Sigmoid colon (tissue), 7 donors: ENCODE data around the gene CD163. TPM values are rescaled to one million over a fixed set of nuclear protein-coding genes. Genes with fewer than 3 reads are reported as not detected.

ENCODE experiments used
- DNase-seq: peaks from one replicate; pipeline ENCODE4 v3.0.0-alpha.2; 2019
- H3K27ac ChIP-seq, 4 donors: fragments of 200-600 bp; sonication (generic); one replicate each; pipeline ENCODE4 v1.5.1; 2016 to 2019; ENCODE audit warnings: mild to moderate bottlenecking in 1 of 4
- H3K27me3 ChIP-seq, 3 donors: fragments of 200-600 bp; sonication (generic); one replicate each; pipeline ENCODE4 v1.5.1; 2019; ENCODE audit warnings: mild to moderate bottlenecking in 1 of 3
- H3K36me3 ChIP-seq, 4 donors: fragments of 200-600 bp; sonication (generic); one replicate each; pipeline ENCODE4 v1.5.1; 2016 to 2019
- H3K4me1 ChIP-seq, 4 donors: fragments of 200-600 bp; sonication (generic); one replicate each; pipeline ENCODE4 v1.5.1; 2017 to 2019
- H3K4me3 ChIP-seq, 4 donors: fragments of 200-600 bp; sonication (generic); one replicate each; pipeline ENCODE4 v1.5.1; 2017 to 2019; ENCODE audit warnings: mild to moderate bottlenecking in 2 of 4, moderate library complexity in 1 of 4
- H3K9me3 ChIP-seq, 4 donors: fragments of 200-600 bp in 3 of 4; sonication (generic) in 3 of 4; one replicate each; pipeline versions ENCODE4 v1.5.1 to v1.6.1; 2013 to 2019
- CTCF ChIP-seq, 4 experiments: fragments of 450-650 bp in 3 of 4; fragments of 200-600 bp in 1 of 4; IDR thresholded peaks; one replicate each; pipeline ENCODE4 v1.5.1; 2016 to 2019; ENCODE audit warnings: antibody characterized with exemption in 4 of 4, mild to moderate bottlenecking in 3 of 4, moderate library complexity in 2 of 4
- EP300 ChIP-seq, 4 donors: sonication (generic); formaldehyde crosslinking; IDR thresholded peaks; one replicate each; pipeline ENCODE4 v1.6.1; 2017; ENCODE audit warnings: antibody characterized with exemption in 4 of 4
- POLR2A ChIP-seq, 2 donors: fragments of 450-650 bp; IDR thresholded peaks; one replicate each; pipeline ENCODE4 v1.6.1; 2016; ENCODE audit warnings: antibody characterized with exemption in 2 of 2, mild to moderate bottlenecking in 2 of 2, moderate library complexity in 2 of 2
- POLR2AphosphoS5 ChIP-seq, 4 donors: sonication (generic); formaldehyde crosslinking; IDR thresholded peaks; one replicate each; pipeline ENCODE4 v1.6.1; 2017; ENCODE audit warnings: antibody characterized with exemption in 4 of 4
- WGBS, 2 donors: extraction: QIAGEN DNeasy Blood & Tissue Kit; methylation state at CpG; one replicate each; pipeline ENCODE4 v1.1.7; 2013; 5-methylcytosine and 5-hydroxymethylcytosine counted together
- intact Hi-C: fragments of 100-400 bp; cut with DNase I; formaldehyde crosslinking; loops from one replicate; pipeline ENCODE4 v1.15.1; 2023
- polyA plus RNA-seq, 3 donors: library from polyadenylated mRNA; stranded (reverse); fragments of 200-250 nt; gene quantifications; one replicate each; pipeline ENCODE4 v1.2.3, GENCODE V29; 2013
- total RNA-seq, 4 donors: library from RNA; depleted of rRNA; stranded (reverse); fragments of >200 nt; gene quantifications; one replicate each; pipeline ENCODE4 v1.1.0, GENCODE V29; 2016
- donor health status: healthy with polysubstance abuse.
- donor health status: Bipolar disorder and iron deficiency.
- donor health status: healthy.

Gene CD163
- 100 to 1,000 TPM in 3 of 4 donors, 10 to 100 TPM in 1; 81.4 to 254 (median 231) TPM for total RNA-seq
- polyA plus RNA-seq = 100 to 1,000 TPM in 1 of 3 donors, 10 to 100 TPM in 2; 21.0 to 108 (median 72.0) TPM

GRCh38 chr12:7503686-7504415 lies at the start of gene CD163:
CD163 (minus strand) TSS chr12:7503777; CDS start chr12:7503690, 87 bp downstream.
- Histone ChIP-seq H3K27me3 (no peaks in the 10 kb centered on the region), H3K9me3 (no peaks in the 10 kb centered on the region), H3K27ac (peak within 1 kb of the TSS in 3 of 4 donors; percentile 42 to 52 (median 47)), H3K4me1 (no peaks in the 10 kb centered on the region), H3K36me3 (no peaks in the 10 kb centered on the region), H3K4me3 (peak within 1 kb of the TSS in 3 of 4 donors; percentile 6 to 26 (median 23))
- intact Hi-C loops = no loop called here
- TF ChIP-seq POLR2AphosphoS5 (IDR thresholded peaks at IDR 0.05) (peak in 1 of 4 donors; percentile 11), CTCF (IDR thresholded peaks at IDR 0.05) (no peak), EP300 (IDR thresholded peaks at IDR 0.05) (no peak)
- no peak for DNase-seq
- 60 to 73% methylated on average over 2 of the region's 2 CpGs for WGBS, 2 donors

- no peaks in the 10 kb centered on the region for H3K27me3 ChIP-seq
- no peak for TF ChIP-seq EP300 (IDR thresholded peaks at IDR 0.05)
- no peak for TF ChIP-seq CTCF (IDR thresholded peaks at IDR 0.05)
- TF ChIP-seq POLR2AphosphoS5 (IDR thresholded peaks at IDR 0.05) = peak in 2 of 4 donors; percentile 18 to 44
- no peak overlapping the region for H3K4me3 ChIP-seq
- no peaks in the 10 kb centered on the region for H3K36me3 ChIP-seq
- no peaks in the 10 kb centered on the region for H3K9me3 ChIP-seq
- intact Hi-C loops = no loop called here
- H3K4me1 ChIP-seq = no peaks in the 10 kb centered on the region
- peak overlapping the region in 1 of 4 donors; percentile 48 for H3K27ac ChIP-seq
- DNase-seq = no peak
Measured at GRCh38 chr12:7542813-7543212, 39.2 kb upstream of the CD163 start.

- Histone ChIP-seq H3K4me1 (no peaks in the 10 kb centered on the region), H3K27ac (peak overlapping the region in 1 of 4 donors; percentile 10), H3K36me3 (no peaks in the 10 kb centered on the region), H3K4me3 (no peak overlapping the region), H3K9me3 (no peaks in the 10 kb centered on the region), H3K27me3 (no peaks in the 10 kb centered on the region)
- WGBS, 2 donors = 47 to 57% methylated on average over 8 of the region's 8 CpGs
- no peak for DNase-seq
- intact Hi-C loops = no loop called here
- TF ChIP-seq POLR2A (IDR thresholded peaks at IDR 0.05) (no peak), EP300 (IDR thresholded peaks at IDR 0.05) (no peak), CTCF (IDR thresholded peaks at IDR 0.05) (no peak), POLR2AphosphoS5 (IDR thresholded peaks at IDR 0.05) (no peak)
Measured at GRCh38 chr12:7542046-7542445, 38.5 kb upstream of the CD163 start.

- Histone ChIP-seq H3K4me3 (no peak overlapping the region), H3K27ac (no peak overlapping the region), H3K9me3 (no peaks in the 10 kb centered on the region), H3K36me3 (no peaks in the 10 kb centered on the region), H3K27me3 (no peaks in the 10 kb centered on the region), H3K4me1 (no peaks in the 10 kb centered on the region)
- DNase-seq = no peak
- intact Hi-C loops = no loop called here
- no peak for TF ChIP-seq POLR2A (IDR thresholded peaks at IDR 0.05)
- no peak for TF ChIP-seq EP300 (IDR thresholded peaks at IDR 0.05)
- TF ChIP-seq CTCF (IDR thresholded peaks at IDR 0.05) = no peak
- TF ChIP-seq POLR2AphosphoS5 (IDR thresholded peaks at IDR 0.05) = no peak
- 92 to 94% methylated on average over 8 of the region's 8 CpGs for WGBS, 2 donors
Measured at GRCh38 chr12:7514416-7514815, 10.8 kb upstream of the CD163 start.
